ENCODE results near the gene COX5A. TPM values are rescaled to one million over a fixed set of nuclear protein-coding genes. Genes with fewer than 3 reads are reported as not detected.

Gene COX5A
- polyA plus RNA-seq = 100 to 1,000 TPM; 231 to 931 (median 808) TPM
- long read RNA-seq, donor 1 = 0 reads
- long read RNA-seq, donor 2, transcript COX5A-201 (5 exons, 1,268 nt) = major isoform, 83 of 115 reads
- long read RNA-seq, donor 2, partial matches to known transcripts = 29 of 115 reads
- long read RNA-seq, donor 2, other reads (novel, unspliced or antisense) = 0 of 115 reads
- long read RNA-seq, donor 3, transcript COX5A-201 (5 exons, 1,268 nt) = major isoform, 86 of 154 reads
- long read RNA-seq, donor 3, transcript COX5A-203 (4 exons, 568 nt) = minor isoform, 5 of 154 reads
- long read RNA-seq, donor 3, partial matches to known transcripts = 61 of 154 reads
- long read RNA-seq, donor 3, other reads (novel, unspliced or antisense) = 0 of 154 reads
- long read RNA-seq, donor 4, partial matches to known transcripts = 0 of 4 reads
- long read RNA-seq, donor 4, other reads (novel, unspliced or antisense) = 0 of 4 reads
- long read RNA-seq, donor 5, transcript COX5A-201 (5 exons, 1,268 nt) = major isoform, 30 of 51 reads
- long read RNA-seq, donor 5, partial matches to known transcripts = 18 of 51 reads
- long read RNA-seq, donor 5, other reads (novel, unspliced or antisense) = 0 of 51 reads
- long read RNA-seq, donor 6, transcript COX5A-201 (5 exons, 1,268 nt) = major isoform, 95 of 150 reads
- long read RNA-seq, donor 6, partial matches to known transcripts = 51 of 150 reads
- long read RNA-seq, donor 6, other reads (novel, unspliced or antisense) = 0 of 150 reads
- long read RNA-seq, donor 7, transcript COX5A-201 (5 exons, 1,268 nt) = major isoform, 791 of 1,268 reads
- long read RNA-seq, donor 7, transcript COX5A-203 (4 exons, 568 nt) = minor isoform, 8 of 1,268 reads
- long read RNA-seq, donor 7, transcript COX5A-204 (4 exons, 579 nt) = minor isoform, 11 of 1,268 reads
- long read RNA-seq, donor 7, partial matches to known transcripts = 400 of 1,268 reads
- long read RNA-seq, donor 7, other reads (novel, unspliced or antisense) = 55 of 1,268 reads
- long read RNA-seq, donor 8, transcript COX5A-201 (5 exons, 1,268 nt) = major isoform, 20 of 20 reads
- long read RNA-seq, donor 8, partial matches to known transcripts = 0 of 20 reads
- long read RNA-seq, donor 8, other reads (novel, unspliced or antisense) = 0 of 20 reads
- long read RNA-seq, donor 9, transcript COX5A-201 (5 exons, 1,268 nt) = major isoform, 31 of 44 reads
- long read RNA-seq, donor 9, partial matches to known transcripts = 13 of 44 reads
- long read RNA-seq, donor 9, other reads (novel, unspliced or antisense) = 0 of 44 reads
- long read RNA-seq, donor 10, transcript COX5A-201 (5 exons, 1,268 nt) = major isoform, 146 of 255 reads
- long read RNA-seq, donor 10, partial matches to known transcripts = 90 of 255 reads
- long read RNA-seq, donor 10, other reads (novel, unspliced or antisense) = 12 of 255 reads

DNA sequence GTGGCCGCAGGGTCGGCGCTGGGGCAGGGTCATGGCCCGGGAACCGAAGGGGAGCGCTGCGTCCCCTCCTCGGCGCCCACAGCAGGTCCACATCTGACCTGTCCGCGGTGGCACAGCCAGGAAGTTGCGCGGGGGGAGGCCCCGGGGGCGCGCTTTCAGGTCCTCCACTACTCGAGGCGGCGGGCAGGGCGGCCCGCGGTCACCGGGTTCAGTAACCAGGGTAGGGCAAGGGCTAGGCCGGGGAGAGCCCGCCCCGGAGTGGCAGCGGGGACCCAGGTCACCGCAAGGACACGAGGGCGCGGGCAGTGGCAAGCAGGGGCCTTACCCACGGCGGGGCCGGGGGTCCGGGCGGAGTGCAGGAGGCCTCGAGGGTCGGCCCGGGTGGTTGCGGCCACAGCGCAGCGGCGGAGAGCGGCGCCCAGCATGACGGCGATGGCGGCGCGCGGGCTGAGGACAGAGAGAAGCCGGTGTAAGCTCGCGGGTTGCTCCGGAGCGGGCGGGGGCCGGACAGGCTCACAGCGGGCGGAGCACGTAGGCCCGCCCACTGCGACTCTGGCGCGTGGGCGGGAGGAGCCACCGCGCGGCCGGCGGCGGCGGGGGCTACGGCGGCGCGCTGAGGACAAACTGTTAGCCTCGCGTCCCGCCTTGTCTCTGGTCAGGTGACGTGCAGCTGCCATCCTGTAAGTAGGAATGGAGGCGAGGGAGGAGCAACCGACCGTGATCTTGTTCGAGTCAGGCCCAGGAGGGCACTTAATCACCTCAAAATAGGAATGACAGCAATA, at the start of gene COX5A:
COX5A (minus strand) TSS at position 484 of the 782 bp plus-strand sequence; CDS start at position 425, 59 bp downstream.
- Histone ChIP-seq H3K27me3 (ENCODE audit: control insufficient read depth in 3 of 3, insufficient read depth in 3 of 3, low read length in 3 of 3) (no peaks in the 10 kb centered on the region), H3K27ac (ENCODE audit: low read depth in 1 of 3, low read length in 2 of 3) (peak within 1 kb of the TSS; percentile 88 to 99 (median 92)), H3K9me3 (ENCODE audit: control insufficient read depth in 2 of 2, insufficient read depth in 1 of 2, low read depth in 1 of 2, low read length in 1 of 2) (no peaks in the 10 kb centered on the region), H3K4me1 (ENCODE audit: control insufficient read depth in 3 of 3, insufficient read depth in 2 of 3, low read depth in 1 of 3, low read length in 2 of 3) (peaks cover 0 to 5% (median 4%) of the 10 kb centered on the region in 3 donors), H3K4me3 (ENCODE audit: low read depth in 1 of 3, low read length in 3 of 3) (peak within 1 kb of the TSS; percentile 79 to 98 (median 86)), H3K36me3 (ENCODE audit: control insufficient read depth in 3 of 3, insufficient read depth in 2 of 3, low read depth in 1 of 3, low read length in 3 of 3) (peaks cover 0 to 12% (median 2%) of the 10 kb centered on the region in 3 donors)
- FAIRE-seq (no peak), DNase-seq (peak; percentile 97 to 99)
- 0 to 1% (median 1%) methylated on average over 39 to 85 of the region's 85 CpGs for WGBS, 3 donors

DNA sequence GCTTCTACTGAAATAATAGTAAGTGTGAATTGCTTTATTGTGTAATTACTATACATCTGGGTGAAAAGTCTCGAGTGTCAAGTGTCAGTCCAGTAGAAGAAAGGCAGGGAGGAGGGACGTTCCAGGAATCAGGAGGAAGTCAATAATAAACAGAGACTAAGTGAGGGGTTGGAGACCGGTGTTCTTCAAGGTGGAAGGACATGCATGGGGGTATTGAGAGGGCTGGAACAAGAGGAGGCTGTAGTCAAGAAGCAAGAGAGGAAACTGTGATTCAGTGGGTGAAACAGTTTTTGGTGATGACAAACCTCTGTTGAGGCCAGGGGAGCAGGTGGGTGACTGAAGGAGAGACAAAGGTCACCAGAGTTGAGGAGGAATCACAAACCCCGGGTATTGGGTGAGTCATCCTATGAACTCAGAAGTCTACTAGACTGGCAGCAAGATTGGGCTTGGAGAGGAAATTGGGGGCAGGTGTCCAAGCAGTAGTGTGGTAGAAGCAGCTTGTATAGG, 45.9 kb upstream of the COX5A start:
- WGBS, 3 donors = 4 to 17% (median 9%) methylated on average over 4 of the region's 4 CpGs
- FAIRE-seq = no peak

DNA sequence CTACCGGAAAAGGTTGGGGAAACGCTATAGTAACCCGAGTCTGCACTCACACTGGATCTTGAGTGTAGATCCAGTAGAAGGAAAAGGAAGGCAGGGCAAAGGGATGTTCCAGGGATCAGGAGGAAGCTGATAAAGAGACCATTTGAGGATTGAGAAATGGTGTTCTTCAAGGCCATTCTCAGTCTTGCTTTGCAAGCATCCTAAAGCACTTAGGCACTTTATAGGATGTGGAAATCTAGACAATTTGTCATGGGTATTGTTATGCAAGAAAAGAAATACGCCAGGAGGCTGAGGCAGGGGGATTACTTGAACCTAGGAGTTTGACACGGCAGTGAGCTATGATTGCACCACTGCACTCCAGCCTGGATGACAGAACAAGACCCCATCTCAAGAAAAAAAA, 44.3 kb upstream of the COX5A start:
- H3K4me3 ChIP-seq (ENCODE audit: low read depth in 1 of 3, low read length in 3 of 3) = no peak overlapping the region
- WGBS, 3 donors = 78 to 80% (median 78%) methylated on average over 5 of the region's 5 CpGs
- no peak for FAIRE-seq
- no peak overlapping the region for H3K27ac ChIP-seq (ENCODE audit: low read depth in 1 of 3, low read length in 2 of 3)
- H3K36me3 ChIP-seq (ENCODE audit: control insufficient read depth in 3 of 3, insufficient read depth in 2 of 3, low read depth in 1 of 3, low read length in 3 of 3) = no peaks in the 10 kb centered on the region
- no peaks in the 10 kb centered on the region for H3K9me3 ChIP-seq (ENCODE audit: control insufficient read depth in 2 of 2, insufficient read depth in 1 of 2, low read depth in 1 of 2, low read length in 1 of 2)
- H3K27me3 ChIP-seq (ENCODE audit: control insufficient read depth in 3 of 3, insufficient read depth in 3 of 3, low read length in 3 of 3) = peaks cover 0 to 11% (median 0%) of the 10 kb centered on the region in 3 donors
- no peaks in the 10 kb centered on the region for H3K4me1 ChIP-seq (ENCODE audit: control insufficient read depth in 3 of 3, insufficient read depth in 2 of 3, low read depth in 1 of 3, low read length in 2 of 3)
- no peak for DNase-seq

More for the DNA sequence above, 45.9 kb upstream of the COX5A start:
- Histone ChIP-seq H3K27me3 (ENCODE audit: control insufficient read depth in 3 of 3, insufficient read depth in 3 of 3, low read length in 3 of 3) (peaks cover 0 to 10% (median 0%) of the 10 kb centered on the region in 3 donors), H3K36me3 (ENCODE audit: control insufficient read depth in 3 of 3, insufficient read depth in 2 of 3, low read depth in 1 of 3, low read length in 3 of 3) (no peaks in the 10 kb centered on the region), H3K4me3 (ENCODE audit: low read depth in 1 of 3, low read length in 3 of 3) (no peak overlapping the region), H3K4me1 (ENCODE audit: control insufficient read depth in 3 of 3, insufficient read depth in 2 of 3, low read depth in 1 of 3, low read length in 2 of 3) (no peaks in the 10 kb centered on the region), H3K27ac (ENCODE audit: low read depth in 1 of 3, low read length in 2 of 3) (no peak overlapping the region), H3K9me3 (ENCODE audit: control insufficient read depth in 2 of 2, insufficient read depth in 1 of 2, low read depth in 1 of 2, low read length in 1 of 2) (no peaks in the 10 kb centered on the region)
- DNase-seq = no peak

DNA sequence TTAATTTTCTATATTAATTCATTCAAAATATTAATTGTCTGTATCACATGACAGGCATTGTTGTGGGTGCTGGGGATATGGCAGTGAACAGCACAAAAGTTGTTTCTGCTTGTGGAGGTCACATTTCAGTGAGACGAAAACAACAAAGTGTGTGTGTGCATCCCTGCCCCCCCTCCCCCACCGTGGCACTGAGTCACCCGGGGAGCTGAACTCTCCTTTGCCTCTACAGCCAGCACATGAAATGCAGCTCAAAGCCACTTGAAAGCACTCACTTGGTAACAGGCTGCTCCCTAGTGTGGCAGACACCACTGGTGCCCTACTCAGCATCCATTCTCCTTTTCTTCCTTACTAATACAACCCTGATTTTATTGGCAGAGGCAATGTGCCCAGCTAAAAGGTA, 40.6 kb upstream of the COX5A start:
- Histone ChIP-seq H3K4me1 (ENCODE audit: control insufficient read depth in 3 of 3, insufficient read depth in 2 of 3, low read depth in 1 of 3, low read length in 2 of 3) (no peaks in the 10 kb centered on the region), H3K27ac (ENCODE audit: low read depth in 1 of 3, low read length in 2 of 3) (no peak overlapping the region), H3K36me3 (ENCODE audit: control insufficient read depth in 3 of 3, insufficient read depth in 2 of 3, low read depth in 1 of 3, low read length in 3 of 3) (no peaks in the 10 kb centered on the region), H3K9me3 (ENCODE audit: control insufficient read depth in 2 of 2, insufficient read depth in 1 of 2, low read depth in 1 of 2, low read length in 1 of 2) (no peaks in the 10 kb centered on the region), H3K27me3 (ENCODE audit: control insufficient read depth in 3 of 3, insufficient read depth in 3 of 3, low read length in 3 of 3) (peaks cover 0 to 4% (median 0%) of the 10 kb centered on the region in 3 donors), H3K4me3 (ENCODE audit: low read depth in 1 of 3, low read length in 3 of 3) (no peak overlapping the region)
- 17 to 36% (median 26%) methylated on average over 3 of the region's 3 CpGs for whole genome bisulfite sequencing, 3 donors
- no peak for FAIRE-seq
- no peak for DNase-seq

DNA sequence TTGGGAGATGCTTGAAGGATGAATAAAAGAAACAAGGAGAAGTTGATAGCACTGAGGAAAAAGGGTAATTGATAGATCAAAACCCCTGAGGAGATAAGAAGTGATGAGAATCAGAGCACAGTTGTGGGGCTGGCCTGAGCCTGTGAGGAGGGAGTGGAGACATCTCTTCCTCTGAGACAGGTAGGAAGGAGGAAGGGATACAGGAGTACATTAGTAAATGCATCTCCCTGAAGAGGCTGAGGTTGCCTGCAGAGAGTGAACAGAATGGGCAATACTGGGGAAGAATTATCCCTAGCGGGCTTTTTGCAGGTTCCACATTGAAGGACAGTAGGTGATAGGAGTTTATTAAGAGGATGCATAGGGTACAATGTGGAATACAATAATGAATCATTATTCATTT, 40.2 kb upstream of the COX5A start:
- Histone ChIP-seq H3K4me3 (ENCODE audit: low read depth in 1 of 3, low read length in 3 of 3) (no peak overlapping the region), H3K9me3 (ENCODE audit: control insufficient read depth in 2 of 2, insufficient read depth in 1 of 2, low read depth in 1 of 2, low read length in 1 of 2) (no peaks in the 10 kb centered on the region), H3K27me3 (ENCODE audit: control insufficient read depth in 3 of 3, insufficient read depth in 3 of 3, low read length in 3 of 3) (peaks cover 0 to 5% (median 0%) of the 10 kb centered on the region in 3 donors), H3K27ac (ENCODE audit: low read depth in 1 of 3, low read length in 2 of 3) (no peak overlapping the region), H3K36me3 (ENCODE audit: control insufficient read depth in 3 of 3, insufficient read depth in 2 of 3, low read depth in 1 of 3, low read length in 3 of 3) (no peaks in the 10 kb centered on the region), H3K4me1 (ENCODE audit: control insufficient read depth in 3 of 3, insufficient read depth in 2 of 3, low read depth in 1 of 3, low read length in 2 of 3) (no peaks in the 10 kb centered on the region)
- no peak for FAIRE-seq
- WGBS, 3 donors = 77 to 92% (median 88%) methylated on average over 1 of the region's 1 CpG
- DNase-seq = no peak

DNA sequence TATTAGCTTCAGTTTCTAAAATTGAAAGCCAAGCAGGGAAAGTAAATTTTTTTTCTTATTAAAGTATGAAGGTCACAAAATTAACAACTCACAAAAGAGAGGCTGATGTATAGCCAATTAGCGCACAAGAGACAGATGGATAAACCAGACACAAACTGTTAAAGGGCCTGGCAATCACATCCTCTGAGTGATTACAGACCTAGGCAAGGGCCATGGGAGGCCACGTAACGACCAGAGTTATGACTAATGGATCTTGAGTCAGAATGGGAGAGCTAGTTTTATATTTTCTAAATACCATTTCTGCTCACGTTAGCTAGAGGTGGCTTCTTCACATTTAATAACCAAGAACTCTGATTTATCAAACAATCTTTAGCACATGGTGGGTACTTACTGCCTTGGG, 39.7 kb upstream of the COX5A start:
- DNase-seq = no peak
- H3K36me3 ChIP-seq (ENCODE audit: control insufficient read depth in 3 of 3, insufficient read depth in 2 of 3, low read depth in 1 of 3, low read length in 3 of 3) = no peaks in the 10 kb centered on the region
- H3K27ac ChIP-seq (ENCODE audit: low read depth in 1 of 3, low read length in 2 of 3) = no peak overlapping the region
- H3K9me3 ChIP-seq (ENCODE audit: control insufficient read depth in 2 of 2, insufficient read depth in 1 of 2, low read depth in 1 of 2, low read length in 1 of 2) = no peaks in the 10 kb centered on the region
- H3K4me3 ChIP-seq (ENCODE audit: low read depth in 1 of 3, low read length in 3 of 3) = no peak overlapping the region
- peaks cover 0 to 7% (median 0%) of the 10 kb centered on the region in 3 donors for H3K27me3 ChIP-seq (ENCODE audit: control insufficient read depth in 3 of 3, insufficient read depth in 3 of 3, low read length in 3 of 3)
- WGBS, 3 donors = 50 to 70% (median 51%) methylated on average over 4 of the region's 4 CpGs
- no peak for FAIRE-seq
- no peaks in the 10 kb centered on the region for H3K4me1 ChIP-seq (ENCODE audit: control insufficient read depth in 3 of 3, insufficient read depth in 2 of 3, low read depth in 1 of 3, low read length in 2 of 3)

DNA sequence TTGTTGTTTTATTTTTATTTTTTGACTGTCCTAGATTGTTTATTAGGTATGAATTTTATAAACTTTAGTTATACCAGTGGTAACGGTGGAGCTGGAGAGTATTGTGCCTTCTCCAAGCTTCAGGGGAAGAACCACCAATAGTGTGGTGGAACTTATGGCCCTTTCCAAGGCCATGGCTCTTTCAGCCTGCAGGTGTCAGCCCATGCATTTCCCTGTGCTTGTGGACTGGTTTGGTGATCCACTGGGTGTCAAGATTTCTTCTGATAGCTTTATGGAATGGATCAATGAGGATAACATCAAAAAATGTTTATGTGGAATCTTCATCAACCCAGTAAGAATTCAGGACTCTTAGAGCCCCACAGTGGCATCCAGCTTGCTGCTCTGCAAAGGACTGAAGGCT, 38.3 kb upstream of the COX5A start:
- Histone ChIP-seq H3K4me3 (ENCODE audit: low read depth in 1 of 3, low read length in 3 of 3) (no peak overlapping the region), H3K27ac (ENCODE audit: low read depth in 1 of 3, low read length in 2 of 3) (no peak overlapping the region), H3K4me1 (ENCODE audit: control insufficient read depth in 3 of 3, insufficient read depth in 2 of 3, low read depth in 1 of 3, low read length in 2 of 3) (no peaks in the 10 kb centered on the region), H3K36me3 (ENCODE audit: control insufficient read depth in 3 of 3, insufficient read depth in 2 of 3, low read depth in 1 of 3, low read length in 3 of 3) (no peaks in the 10 kb centered on the region), H3K27me3 (ENCODE audit: control insufficient read depth in 3 of 3, insufficient read depth in 3 of 3, low read length in 3 of 3) (peaks cover 0 to 7% (median 0%) of the 10 kb centered on the region in 3 donors), H3K9me3 (ENCODE audit: control insufficient read depth in 2 of 2, insufficient read depth in 1 of 2, low read depth in 1 of 2, low read length in 1 of 2) (no peaks in the 10 kb centered on the region)
- DNase-seq = no peak
- 62 to 84% (median 70%) methylated on average over 1 of the region's 1 CpG for WGBS, 3 donors
- FAIRE-seq = no peak

Data from small intestine (tissue), 16 donors.